Bronchial epithelial cell (primary cell): ENCODE measurements around the gene TRAPPC2L. TPM values are rescaled to one million over a fixed set of nuclear protein-coding genes. Genes with fewer than 3 reads are reported as not detected.
"Not testable (repeated sequence)": the region's sequence is repeated elsewhere in the genome, so short reads cannot be mapped to it uniquely, and the experiment has no call there.

Source experiments
- DNase-seq: peaks from one replicate; pipeline ENCODE4 v3.0.0-alpha.2; 2010; ENCODE audit warnings: low read depth
- FAIRE-seq: peaks from 2 replicates; lab custom pipeline; 2011; peaks lifted over from hg19 to GRCh38; lab: Jason Lieb, UNC
- H3K27me3 ChIP-seq: 2 replicates; pipeline ENCODE4 v1.5.1; 2011; ENCODE audit warnings: low read length; ENCODE audit not compliant: control insufficient read depth, insufficient read depth
- H3K36me3 ChIP-seq: 2 replicates; pipeline ENCODE4 v1.5.1; 2011; ENCODE audit warnings: low read length; ENCODE audit not compliant: control insufficient read depth, insufficient read depth
- H3K4me3 ChIP-seq: 2 replicates; pipeline ENCODE4 v1.5.1; 2011; ENCODE audit warnings: mild to moderate bottlenecking, low read depth, low read length, control low read depth
- CTCF ChIP-seq: IDR thresholded peaks from 2 replicates; pipeline ENCODE4 v1.5.1; 2011; ENCODE audit warnings: mild to moderate bottlenecking, moderate library complexity, low read length, control low read depth, inconsistent platforms; ENCODE audit not compliant: insufficient read depth, severe bottlenecking
- total RNA-seq: library from RNA; depleted of rRNA; stranded (reverse); fragments of >200 nt; gene quantifications from 2 replicates; pipeline ENCODE4 v1.2.1, GENCODE V29; 2014

The TRAPPC2L gene
- total RNA-seq, 1 donor from 2014 or later: 65.0 TPM

- DNase-seq (no peak), FAIRE-seq (no peak)
- no peaks in the 10 kb centered on the region for H3K36me3 ChIP-seq
- no peak overlapping the region for H3K4me3 ChIP-seq
- no peaks in the 10 kb centered on the region for H3K27me3 ChIP-seq
- no peak for TF ChIP-seq CTCF
Observed at GRCh38 chr16:88893127-88893968, 36.4 kb downstream of the TRAPPC2L start.

- FAIRE-seq, H3K27me3 ChIP-seq, H3K36me3 ChIP-seq, H3K4me3 ChIP-seq, DNase-seq: not testable (repeated sequence)
Observed at GRCh38 chr16:88894266-88894665, 37.3 kb downstream of the TRAPPC2L start.

GRCh38 chr16:88894681-88895300, 37.9 kb downstream of the TRAPPC2L start:
- no peaks in the 10 kb centered on the region for H3K36me3 ChIP-seq
- H3K4me3 ChIP-seq: no peak overlapping the region
- DNase-seq: no peak
- no peak for FAIRE-seq
- no peaks in the 10 kb centered on the region for H3K27me3 ChIP-seq
- no peak for TF ChIP-seq CTCF

DNA sequence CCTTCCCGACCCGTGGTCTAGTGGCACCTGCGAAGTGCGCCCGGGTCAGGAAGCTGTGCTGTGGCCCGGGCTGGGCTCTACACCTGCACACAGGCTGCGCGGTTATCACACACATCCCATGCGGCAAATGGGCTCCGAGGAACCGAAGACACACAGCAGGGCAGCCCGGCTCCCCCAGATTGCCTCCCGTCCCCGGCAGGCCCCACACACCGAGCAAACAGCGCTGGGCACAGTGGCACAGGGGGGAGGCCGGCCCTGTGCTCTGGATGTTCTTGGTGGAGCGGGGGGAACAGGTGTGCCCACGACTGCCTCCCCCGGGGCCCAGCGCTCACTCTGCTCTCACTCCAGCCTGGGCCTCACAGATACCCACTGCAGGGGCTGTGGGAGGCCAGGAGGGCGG, 38.4 kb downstream of the TRAPPC2L start:
- no peak for TF ChIP-seq CTCF

GRCh38 chr16:88896238-88897070, 39.5 kb downstream of the TRAPPC2L start:
- Histone ChIP-seq H3K36me3 (no peaks in the 10 kb centered on the region), H3K27me3 (no peaks in the 10 kb centered on the region), H3K4me3 (no peak overlapping the region)
- TF ChIP-seq CTCF: no peak
- DNase-seq: no peak
- no peak for FAIRE-seq

More for the DNA sequence above, 38.4 kb downstream of the TRAPPC2L start:
- FAIRE-seq: no peak
- Histone ChIP-seq H3K36me3 (no peaks in the 10 kb centered on the region), H3K27me3 (no peaks in the 10 kb centered on the region), H3K4me3 (no peak overlapping the region)
- no peak for DNase-seq
